Measurements from ENCODE around the gene KLRD1.
A peak's percentile ranks its signal among the peaks of the same experiment; 100 is the strongest.
"Not testable (repeated sequence)": the region's sequence is repeated elsewhere in the genome, so short reads cannot be mapped to it uniquely, and the experiment has no call there.

Gene KLRD1

DNA sequence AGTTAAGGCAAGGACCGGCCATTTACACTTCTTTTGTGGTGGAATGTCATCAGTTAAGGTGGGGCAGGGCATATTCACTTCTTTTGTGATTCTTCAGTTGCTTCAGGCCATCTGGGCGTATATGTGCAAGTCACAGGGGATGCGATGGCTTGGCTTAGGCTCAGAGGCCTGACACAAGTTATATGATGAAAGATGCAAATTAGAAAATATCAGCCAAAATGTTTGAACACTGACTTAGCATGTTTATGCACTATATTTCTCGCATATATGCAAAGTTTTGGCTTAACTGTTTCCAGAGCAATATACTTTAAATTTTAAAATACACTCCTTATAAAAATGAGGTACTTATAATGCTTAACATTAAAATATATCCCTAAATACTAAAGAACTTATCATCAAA, 30.8 kb downstream of the KLRD1 start:
- not testable (repeated sequence) for DNase-seq (ENCODE audit: low spot score)

DNA sequence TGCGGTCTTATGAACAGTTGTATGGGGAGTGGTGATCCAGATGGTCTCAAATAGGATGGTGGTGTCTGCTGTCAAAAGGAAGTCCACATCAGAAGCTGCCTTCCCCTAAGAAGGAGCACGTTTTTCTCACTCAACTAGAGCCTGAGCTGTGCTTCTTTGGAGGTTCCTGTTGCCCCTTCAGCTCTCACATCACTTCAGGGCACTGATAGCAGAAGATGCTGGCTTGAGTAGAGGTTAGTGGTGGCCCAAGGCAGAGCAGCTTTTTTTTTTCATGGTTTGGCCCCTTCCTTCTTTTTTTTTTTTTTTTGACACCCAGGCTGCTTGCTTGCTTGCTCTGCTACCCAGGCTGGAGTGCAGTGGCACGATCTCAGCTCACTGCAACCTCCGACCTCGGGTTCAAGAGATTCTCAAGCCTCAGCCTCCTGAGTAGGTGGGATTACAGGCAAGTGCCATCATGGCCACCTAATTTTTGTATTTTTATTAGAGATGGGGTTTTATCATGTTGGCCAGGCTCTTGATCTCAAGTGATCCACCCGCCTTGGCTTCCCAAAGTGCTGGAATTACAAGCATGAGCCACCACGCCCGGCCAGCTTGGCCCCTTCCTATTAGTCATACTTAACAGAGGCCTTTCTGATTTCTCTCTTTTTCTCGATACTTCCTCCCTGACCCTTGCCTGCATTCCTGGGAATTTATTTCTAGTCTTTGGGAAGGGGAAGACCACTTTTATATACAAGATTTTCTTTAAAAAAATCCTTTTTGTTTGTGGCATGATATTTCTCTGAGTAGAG, 31.6 kb downstream of the KLRD1 start:
- no peak for DNase-seq (ENCODE audit: low spot score)

DNA sequence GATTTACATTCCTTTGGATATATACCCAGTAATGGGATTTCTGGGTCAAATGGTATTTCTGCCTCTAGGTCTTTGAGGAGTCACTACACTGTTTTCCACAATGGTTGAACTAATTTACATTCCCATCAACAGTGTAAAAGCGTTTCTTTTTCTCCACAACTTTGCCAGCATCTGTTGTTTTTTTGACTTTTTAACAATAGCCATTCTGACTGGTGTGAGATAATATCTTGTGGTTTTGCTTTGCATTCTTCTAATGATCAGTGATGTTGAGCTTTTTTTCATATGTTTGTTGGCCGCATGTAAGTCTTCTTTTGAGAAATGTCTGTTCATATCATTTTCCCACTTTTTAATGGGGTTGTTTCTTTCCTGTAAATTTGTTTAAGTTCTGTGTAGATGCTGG, 33.3 kb downstream of the KLRD1 start:
- not testable (repeated sequence) for DNase-seq (ENCODE audit: low spot score)

DNA sequence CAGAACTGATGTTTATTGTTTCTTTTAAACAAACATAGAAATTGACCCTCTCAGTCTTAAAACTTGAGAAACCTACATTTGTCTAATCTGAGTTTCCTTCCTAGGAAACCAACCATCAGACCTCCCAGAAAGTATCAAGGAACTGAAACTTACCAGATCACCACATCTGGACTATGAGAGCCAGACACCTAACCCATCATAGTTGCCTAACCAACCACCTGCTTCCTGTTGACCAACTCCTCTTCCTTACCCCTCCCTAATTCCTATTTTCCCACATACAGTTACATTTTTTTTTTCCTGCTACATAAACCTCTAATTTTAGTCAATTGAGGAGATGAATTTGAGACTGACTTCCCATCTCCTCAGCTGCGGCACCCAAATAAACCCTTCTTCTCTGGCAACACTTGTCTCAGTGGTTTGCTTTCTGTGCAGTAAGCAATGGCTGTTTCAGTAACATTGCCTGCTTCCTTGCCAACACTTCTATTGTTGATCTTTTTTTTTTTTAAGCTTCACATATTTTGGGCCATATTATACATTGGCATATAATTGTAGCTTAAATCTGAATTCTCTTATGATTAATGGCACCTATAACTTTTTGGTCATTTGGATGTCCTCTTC, 34.3 kb downstream of the KLRD1 start:
- no peak for DNase-seq (ENCODE audit: low spot score)

DNA sequence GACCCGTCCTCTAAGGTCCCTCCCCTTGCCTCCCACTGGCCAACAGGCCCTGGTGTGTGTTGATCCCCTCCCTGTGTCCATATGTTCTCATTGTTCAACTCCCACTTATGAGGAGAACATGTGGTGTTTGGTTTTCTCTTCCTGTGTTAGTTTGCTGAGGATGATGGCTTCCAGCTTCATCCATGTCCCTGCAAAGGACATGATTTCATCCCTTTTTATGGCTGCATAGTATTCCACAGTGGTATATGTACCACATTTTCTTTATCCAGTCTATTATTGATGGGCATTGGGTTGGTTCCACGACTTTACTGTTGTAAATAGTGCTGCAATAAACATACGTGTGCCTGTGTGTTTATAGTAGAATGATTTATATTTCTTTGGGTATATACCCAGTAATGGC, 43.8 kb downstream of the KLRD1 start:
- DNase-seq (ENCODE audit: low spot score), result not testable (repeated sequence)

DNA sequence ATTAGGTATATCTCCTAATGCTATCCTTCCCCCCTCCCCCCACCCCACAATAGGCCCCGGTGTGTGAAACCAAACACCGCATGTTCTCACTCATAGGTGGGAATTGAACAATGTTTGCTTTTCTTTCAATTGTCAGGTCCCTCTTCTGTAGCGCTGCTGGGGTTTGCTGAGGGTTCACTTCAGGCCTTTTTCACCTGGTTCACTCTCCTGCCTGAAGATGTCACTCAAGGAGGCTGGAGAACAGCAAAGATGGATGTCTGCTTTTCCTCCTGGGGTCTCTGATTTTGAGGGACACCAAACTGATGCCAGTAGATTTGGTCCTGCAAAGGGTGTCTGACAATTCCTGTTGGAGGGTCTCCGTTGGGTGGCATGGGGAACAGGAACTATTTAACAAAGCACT, 46.4 kb downstream of the KLRD1 start:
- no peak for DNase-seq (ENCODE audit: low spot score)

DNA sequence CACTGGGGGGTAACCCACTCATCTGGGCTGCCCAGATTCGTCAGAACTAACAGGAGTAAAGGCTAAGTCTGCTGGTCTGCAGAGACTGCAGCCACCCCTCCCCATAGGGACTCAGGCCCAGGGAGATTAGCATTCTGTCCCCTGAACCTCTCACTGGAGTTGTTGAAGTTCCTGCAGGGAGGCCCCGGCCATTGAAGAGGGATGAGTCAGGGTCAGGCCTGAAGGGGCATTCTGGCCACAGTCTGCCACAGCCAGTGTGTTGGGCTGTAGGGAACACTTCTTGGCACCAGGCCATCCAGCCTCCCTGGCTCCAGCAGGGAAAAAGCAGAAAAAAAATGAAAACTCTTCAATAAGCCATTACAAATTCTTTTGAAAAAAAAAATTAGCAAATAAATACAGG, 46.8 kb downstream of the KLRD1 start:
- DNase-seq (ENCODE audit: low spot score), result no peak

DNA sequence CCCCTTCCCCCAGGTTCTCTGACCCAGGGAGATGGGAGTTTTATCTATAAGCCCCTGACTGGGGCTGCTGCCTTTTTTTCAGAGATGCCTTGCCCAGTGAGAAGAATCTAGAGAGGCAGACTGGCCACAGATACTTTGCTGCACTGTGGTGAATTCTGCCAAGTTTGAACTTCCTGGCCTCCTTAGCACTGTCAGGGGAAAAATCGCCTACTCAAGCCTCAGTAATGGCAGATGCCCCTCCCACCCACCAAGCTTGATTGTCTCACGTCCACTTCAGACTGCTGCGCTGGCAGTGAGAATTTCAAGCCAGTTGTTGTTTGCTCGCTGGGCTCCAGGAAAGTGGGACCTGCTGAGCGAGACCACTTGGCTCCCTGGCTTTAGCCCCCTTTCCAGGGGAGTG, 50.5 kb downstream of the KLRD1 start:
- DNase-seq (ENCODE audit: low spot score), result no peak

DNA sequence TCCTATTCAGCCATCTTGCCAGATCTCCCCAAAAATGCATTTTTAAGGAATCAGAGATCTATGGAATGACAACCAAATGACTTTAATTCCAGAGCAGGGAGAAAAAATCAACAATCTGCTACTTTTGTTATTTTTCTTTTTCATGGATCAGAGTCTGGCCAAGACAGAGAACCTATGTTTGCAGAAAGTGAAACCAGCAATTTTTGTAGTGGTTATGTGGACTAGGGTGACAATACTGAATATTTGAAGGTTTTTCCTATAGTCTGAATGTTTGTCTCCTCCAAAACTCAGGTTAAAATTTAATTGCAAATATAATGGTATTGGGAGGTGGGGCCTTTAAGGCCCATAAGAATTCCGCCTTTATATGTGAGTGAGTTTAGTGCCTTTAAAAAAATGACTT, 51.3 kb downstream of the KLRD1 start:
- no peak for DNase-seq (ENCODE audit: low spot score)

DNA sequence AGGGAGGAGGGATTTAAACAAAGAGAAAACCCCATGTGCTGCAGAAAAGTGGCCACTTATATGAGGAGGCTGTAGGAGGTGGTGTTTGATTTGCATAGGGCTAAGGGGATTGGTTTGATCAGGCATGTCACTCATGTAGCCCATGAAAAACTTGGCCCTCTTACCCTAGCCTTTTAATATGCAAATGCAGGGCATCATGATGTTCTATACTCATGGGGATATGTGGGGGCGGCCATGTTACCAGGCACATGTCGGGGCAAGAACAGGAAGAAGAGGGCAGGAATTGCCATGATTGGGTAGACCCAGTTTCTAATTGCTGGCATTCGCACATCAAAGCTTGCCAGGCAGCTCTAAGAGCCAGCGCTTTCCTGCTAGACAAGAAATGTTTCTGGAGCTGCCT, 53.4 kb downstream of the KLRD1 start:
- no peak for DNase-seq (ENCODE audit: low spot score)

DNA sequence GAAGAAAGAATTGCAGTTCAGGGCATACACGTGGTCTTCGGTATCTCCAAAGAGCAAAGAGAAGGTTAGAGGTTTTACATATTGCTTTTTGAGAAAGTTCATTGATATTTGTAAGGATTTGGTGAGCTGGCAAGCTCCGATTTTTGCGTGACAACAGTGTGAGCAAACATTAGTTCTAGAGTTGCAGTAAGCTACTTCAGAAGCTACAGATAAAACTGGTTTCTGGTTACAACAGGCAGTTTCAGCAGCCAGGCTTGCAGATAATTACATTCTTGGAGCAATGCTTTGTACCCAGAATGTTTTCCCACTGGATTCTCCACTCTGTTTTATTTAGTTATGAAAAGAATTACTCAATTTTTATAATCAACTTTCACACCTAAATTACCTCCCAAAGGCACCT, 54.0 kb downstream of the KLRD1 start:
- no peak for DNase-seq (ENCODE audit: low spot score)

DNA sequence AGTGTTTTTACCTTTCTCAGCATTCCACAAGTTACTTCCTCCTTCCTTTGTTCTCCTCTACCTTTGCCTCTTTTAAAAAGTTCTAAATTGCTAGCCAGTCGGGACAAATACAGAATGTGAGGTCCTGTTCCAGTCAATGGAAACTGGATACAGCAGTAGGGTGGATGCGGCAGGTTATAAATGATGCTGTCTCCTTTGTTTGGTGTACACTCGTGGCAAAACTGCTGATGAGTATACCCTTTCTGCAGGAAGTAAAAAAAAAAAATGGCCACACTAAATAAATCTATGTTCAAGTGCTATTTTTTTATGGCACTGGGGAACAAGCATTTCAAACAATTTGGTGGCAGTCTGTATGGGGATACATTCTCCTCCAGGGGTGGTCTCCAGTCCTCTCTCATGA, 54.7 kb downstream of the KLRD1 start:
- no peak for DNase-seq (ENCODE audit: low spot score)

DNA sequence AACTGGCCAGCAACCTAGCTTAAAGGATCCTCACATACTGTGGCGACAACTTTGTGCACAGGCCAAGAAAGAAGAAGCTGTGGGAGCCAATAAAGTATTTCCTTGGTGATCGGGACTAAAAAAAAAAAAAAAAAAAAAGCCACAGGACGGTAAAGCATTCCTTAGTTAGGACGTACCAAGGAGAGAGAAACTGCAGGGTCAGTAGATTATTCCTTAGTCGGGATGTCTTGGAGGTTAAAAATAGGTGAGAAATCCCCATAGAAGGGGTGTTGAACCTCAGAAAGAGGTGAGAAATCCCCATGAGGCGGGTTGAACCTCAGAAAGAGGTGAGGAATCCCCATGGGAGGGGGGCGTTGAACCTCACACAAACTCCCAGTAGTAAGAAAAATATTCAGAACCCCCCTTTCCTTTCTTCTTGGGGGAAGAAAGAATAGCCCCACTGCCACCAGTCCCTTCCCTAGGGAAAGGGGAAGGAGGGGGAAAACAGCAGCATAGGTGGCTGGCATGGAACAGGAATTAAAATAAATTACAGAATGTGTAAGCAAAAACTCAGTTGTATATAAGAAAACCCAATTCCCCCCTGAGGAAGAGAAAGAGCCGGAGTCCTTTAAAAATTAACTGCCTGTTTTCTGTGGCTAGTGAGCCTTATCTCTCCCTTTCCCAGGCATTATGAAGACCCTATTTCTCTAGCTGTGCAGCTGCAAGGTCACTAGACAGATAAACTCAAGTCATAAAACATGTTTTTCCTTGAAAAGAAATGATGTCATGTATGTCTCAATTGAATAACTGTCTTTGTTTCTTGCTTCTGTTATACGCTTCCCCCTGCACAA, 55.4 kb downstream of the KLRD1 start:
- DNase-seq (ENCODE audit: low spot score), result no peak

DNA sequence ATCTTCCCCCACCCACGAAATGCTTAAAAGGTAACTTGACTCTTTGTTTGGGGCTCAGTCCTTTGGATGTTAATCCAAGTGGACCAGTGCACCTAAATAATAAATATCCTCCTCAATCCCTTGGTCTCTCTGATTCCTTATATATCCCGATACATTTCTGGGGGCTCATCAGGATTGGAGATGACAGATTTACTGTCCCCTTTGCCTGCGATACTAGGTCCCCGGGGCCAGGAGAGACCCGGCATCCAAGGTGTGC, 55.9 kb downstream of the KLRD1 start:
- DNase-seq (ENCODE audit: low spot score), result no peak

DNA sequence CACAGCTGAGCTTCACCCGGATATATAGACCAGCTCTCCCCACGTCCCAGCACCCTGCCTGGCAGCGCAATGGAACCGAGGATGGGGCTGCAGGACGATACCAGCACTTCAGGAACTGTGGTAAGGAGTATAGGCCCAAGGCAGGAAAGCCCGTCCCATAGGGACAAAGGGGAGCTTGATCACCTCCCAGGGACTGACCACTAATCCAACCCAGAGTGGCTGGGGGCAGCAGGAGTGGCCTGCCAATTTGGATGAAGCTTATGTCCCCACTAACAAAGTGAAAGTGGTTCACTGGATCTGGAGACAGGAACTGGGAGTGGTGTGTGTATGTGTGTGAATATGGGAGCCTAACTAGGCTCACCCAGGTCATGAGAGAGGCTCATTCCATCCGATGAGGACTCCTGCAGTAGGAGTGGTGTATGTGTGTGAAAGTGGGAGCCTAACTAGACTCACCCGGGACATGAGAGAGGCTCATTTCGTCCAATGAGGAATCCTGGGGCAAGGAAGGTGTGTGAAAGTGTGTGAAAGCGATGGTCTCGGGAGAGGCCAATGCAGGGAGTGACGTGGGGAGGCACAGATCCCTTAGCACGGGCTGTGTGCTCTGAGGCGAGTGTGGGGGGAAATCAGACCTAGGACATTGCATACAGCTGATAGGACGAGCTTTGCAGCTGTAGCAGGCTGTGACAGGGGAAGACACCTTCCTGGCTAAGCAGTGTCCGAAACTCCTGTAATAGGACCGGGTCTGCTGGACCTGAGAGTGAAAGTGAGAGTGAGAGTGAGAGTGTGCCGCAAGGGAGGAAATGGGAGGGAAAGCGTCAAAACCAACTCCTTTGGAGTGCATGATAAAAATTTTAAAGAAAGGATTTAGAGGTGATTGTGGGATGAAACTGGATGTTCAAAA, 56.5 kb downstream of the KLRD1 start:
- no peak for DNase-seq (ENCODE audit: low spot score)

DNA sequence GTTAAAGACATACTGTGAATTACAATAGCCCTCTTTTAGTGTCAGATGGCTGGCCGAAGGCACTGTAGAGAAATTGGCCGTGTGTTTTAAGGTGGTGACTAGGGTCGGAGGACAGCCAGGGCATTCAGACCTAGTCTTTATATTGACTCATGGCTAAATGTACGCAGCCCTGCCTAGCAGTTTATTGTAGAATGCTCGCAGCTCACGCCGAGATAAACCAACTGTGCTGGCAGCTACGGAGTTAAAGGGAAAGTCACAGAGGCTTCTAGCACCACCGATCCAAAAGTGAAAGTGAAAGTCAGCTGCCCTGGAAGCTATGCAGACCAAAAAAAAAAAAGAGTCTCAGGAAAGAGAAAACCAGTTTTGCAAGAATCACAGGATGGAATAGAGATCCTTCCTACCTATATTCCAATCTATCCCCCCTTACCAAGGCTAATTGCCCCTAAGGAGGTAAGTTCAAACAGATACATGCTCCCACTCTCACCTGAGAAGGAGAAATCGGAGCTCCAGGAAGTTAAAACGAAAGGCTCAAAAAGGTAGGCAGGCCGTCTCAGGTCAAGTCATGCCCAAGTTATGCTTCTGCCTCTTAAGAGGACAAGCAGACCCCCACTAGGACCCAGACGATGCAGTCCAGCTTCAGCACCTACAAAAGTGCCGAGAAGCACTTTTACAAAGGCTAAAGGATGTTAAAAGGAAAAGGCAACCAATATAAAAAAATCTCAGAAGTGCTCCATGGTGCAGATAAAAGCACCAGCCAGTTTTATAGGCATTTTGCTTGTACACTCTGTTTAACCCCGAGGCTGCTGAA, 57.3 kb downstream of the KLRD1 start:
- DNase-seq (ENCODE audit: low spot score), result peak; percentile 41

DNA sequence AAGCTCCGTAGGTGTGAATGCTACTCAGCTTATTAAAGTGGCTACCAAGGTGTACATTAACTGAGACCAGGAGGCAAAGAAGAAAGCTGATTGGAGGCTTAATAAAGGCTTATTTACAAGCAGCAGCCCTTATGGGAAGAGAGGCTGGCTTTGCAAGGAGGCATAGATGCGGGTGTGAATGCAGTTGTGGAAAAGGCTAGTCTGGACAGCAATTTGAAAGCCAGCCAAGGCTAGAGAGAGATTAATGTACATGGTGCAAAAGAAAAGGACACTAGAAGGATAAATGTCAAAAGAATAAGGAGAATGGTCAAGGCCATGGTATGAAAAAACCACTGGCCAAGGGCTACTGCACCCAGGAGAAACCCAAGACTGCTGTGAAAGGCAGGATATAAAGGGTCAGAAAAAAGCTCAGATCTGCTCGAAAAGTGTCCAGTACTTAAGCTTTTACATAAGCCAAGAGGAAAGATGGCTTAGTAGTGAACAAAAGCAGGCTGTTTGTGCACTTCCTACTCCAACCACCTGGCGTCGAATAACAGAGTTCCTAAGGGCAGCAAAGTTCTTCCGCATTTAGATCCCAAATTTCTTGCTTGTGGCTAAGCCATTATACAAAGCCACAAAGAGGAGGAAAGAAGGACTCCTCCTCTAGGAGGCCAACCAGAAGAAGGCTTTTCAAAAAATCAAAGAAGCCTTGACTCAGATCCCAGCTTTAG, 58.2 kb downstream of the KLRD1 start:
- DNase-seq (ENCODE audit: low spot score), result no peak

DNA sequence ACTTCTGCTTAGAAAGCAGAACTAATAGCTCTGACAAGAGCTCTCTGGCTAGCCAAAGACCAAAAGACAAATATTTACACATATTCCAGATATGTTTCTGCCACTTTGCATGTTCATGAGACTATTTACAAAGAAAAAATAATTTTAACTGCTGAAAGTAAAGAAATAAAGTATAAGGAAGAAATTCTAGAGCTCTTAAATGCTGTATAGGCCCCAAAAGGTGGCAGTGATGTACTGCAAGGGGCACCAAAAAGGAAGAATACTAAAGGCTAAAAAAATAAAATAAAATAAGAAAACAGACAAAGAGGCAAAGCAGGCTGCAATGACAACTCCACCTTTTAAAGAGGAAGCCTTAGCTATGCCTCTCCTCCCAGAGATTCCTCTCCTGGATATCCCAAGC, 59.2 kb downstream of the KLRD1 start:
- DNase-seq (ENCODE audit: low spot score), result no peak

DNA sequence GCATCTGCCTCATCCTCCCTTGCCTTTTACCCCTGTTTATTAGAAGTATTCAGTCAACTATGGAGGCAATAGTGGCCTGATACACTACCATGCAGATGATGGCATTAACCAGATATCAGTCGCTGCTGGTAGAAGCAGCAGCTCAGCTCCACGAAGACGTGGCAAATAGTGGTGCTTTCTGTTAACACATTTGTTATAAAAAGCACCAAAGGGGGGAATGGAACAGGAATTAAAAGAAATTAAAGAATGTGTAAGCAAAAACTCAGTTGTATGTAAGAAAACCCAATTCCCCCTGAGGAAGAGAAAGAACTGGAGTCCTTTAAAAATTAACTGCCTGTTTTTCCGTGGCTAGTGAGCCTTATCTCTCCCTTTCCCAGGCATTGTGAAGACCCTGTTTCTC, 60.0 kb downstream of the KLRD1 start:
- DNase-seq (ENCODE audit: low spot score), result not testable (repeated sequence)

DNA sequence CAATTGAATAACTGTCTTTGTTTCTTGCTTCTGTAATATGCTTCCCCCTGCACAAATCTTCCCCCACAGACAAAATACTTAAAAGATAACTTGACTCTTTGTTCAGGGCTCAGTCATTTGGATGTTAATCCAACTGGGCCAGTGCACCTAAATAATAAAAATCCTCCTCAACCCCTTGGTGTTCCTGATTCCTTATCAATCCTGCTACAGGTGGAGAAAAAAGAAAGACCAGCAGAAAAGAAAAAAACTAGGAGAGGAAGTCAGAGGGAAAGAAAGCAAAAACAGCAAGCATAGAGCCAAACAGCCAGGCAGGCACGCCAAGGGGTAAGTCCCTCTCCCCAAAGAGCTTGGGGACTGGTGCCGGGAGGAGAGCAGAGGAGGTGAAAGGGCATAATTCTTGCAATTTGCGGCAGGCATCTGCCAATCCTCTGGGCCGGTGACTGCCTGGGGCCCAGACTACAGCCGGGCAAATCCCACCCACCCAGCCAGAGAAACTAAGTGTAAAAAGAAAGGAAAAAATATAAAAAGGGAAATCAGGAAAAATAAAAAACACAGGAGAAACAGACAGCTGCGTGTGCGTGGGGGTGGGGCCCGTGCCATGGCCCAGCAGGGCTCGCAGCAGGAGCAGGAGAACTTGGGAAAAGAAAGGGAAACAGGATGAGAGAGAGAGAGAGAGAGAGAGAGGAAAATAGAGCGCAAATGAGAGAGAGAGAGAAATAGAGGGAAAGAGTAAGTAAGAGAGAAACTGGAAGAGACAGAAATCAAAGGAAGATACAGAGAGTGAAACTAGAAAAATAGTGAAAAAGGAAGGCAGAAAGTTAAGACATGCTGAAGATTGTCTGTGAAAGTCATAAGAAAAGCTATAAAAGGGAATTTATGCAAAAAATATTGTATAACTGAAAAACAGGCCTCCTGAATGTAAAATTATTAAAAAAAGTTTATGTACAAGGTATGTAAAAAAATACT, 60.8 kb downstream of the KLRD1 start:
- DNase-seq (ENCODE audit: low spot score), result no peak

Measured in D341Med (cell line).